Stimulated activated CD4-positive, alpha-beta T cell treated with anti-CD3 and anti-CD28 coated beads, Interleukin-2, amount 100 ng/mL, for 48 hours (primary cell): ENCODE data around the gene NCKAP5.

ENCODE experiments used
- DNase-seq, 2 donors: peaks; one replicate each; pipeline ENCODE4 v3.0.0-alpha.2; 2020

Gene NCKAP5

GRCh38 chr2:132669908-132670495 is 898.3 kb downstream of the NCKAP5 start, which contains the start of gene LYPD1:
Gene LYPD1 (minus strand): TSS chr2:132670205. CDS start chr2:132669932, 273 bp downstream.
- DNase-seq, result no peak

GRCh38 chr2:132668987-132669907 is 899.0 kb downstream of the NCKAP5 start:
- no peak for DNase-seq

GRCh38 chr2:132668189-132668823 is 900.0 kb downstream of the NCKAP5 start:
- no peak for DNase-seq

GRCh38 chr2:132667706-132668105 is 900.6 kb downstream of the NCKAP5 start:
- no peak for DNase-seq

- DNase-seq, result no peak
Observed at GRCh38 chr2:132665401-132666140, 902.7 kb downstream of the NCKAP5 start.

GRCh38 chr2:132664096-132664495 is 904.2 kb downstream of the NCKAP5 start:
- DNase-seq, result no peak

GRCh38 chr2:132662732-132663131 is 905.5 kb downstream of the NCKAP5 start:
- DNase-seq, result no peak

- DNase-seq, result no peak
Observed at GRCh38 chr2:132659331-132659730, 908.9 kb downstream of the NCKAP5 start.

GRCh38 chr2:132656266-132656975 is 911.8 kb downstream of the NCKAP5 start:
- DNase-seq, result no peak

GRCh38 chr2:132654968-132655367 is 913.3 kb downstream of the NCKAP5 start:
- DNase-seq, result no peak

GRCh38 chr2:132654335-132654734 is 913.9 kb downstream of the NCKAP5 start:
- no peak for DNase-seq

- no peak for DNase-seq
Observed at GRCh38 chr2:132652474-132652873, 915.8 kb downstream of the NCKAP5 start.

- no peak for DNase-seq
Observed at GRCh38 chr2:132651115-132652045, 916.9 kb downstream of the NCKAP5 start.

- DNase-seq, result no peak
Observed at GRCh38 chr2:132646540-132647108, 921.6 kb downstream of the NCKAP5 start.

- DNase-seq, result no peak
Observed at GRCh38 chr2:132645722-132646539, 922.3 kb downstream of the NCKAP5 start.

GRCh38 chr2:132645176-132645575 is 923.1 kb downstream of the NCKAP5 start:
- no peak for DNase-seq

- no peak for DNase-seq
Observed at GRCh38 chr2:132642415-132642814, 925.8 kb downstream of the NCKAP5 start.

- no peak for DNase-seq
Observed at GRCh38 chr2:132641819-132642218, 926.4 kb downstream of the NCKAP5 start.

- DNase-seq, result no peak
Observed at GRCh38 chr2:132640116-132640515, 928.1 kb downstream of the NCKAP5 start.
